Astrocyte of the cerebellum (primary cell): ENCODE measurements around the gene BMAL1.

Experiments used
- DNase-seq: peaks from one replicate; pipeline ENCODE4 v3.0.0-alpha.2; 2011; ENCODE audit warnings: low read depth
- H3K4me3 ChIP-seq: 2 replicates; pipeline ENCODE4 v1.5.1; 2011; ENCODE audit warnings: mild to moderate bottlenecking, low read depth, low read length, moderate library complexity
- CTCF ChIP-seq: IDR thresholded peaks from 2 replicates; pipeline ENCODE4 v1.5.1; 2012; ENCODE audit warnings: low read length, low read depth, moderate library complexity, mild to moderate bottlenecking; ENCODE audit errors: missing control alignments
- in situ Hi-C: cut with HindIII; loops from 2 replicates; pipeline ENCODE4 v1.10.0; 2017; ENCODE audit warnings: low sequenced_read_pairs

The BMAL1 gene

GRCh38 chr11:13335319-13335718, 57.7 kb downstream of the BMAL1 start:
- in situ Hi-C loops = no loop called here
- TF ChIP-seq CTCF = peak; percentile 87
- no peak for DNase-seq
- no peak overlapping the region for H3K4me3 ChIP-seq

GRCh38 chr11:13336246-13336878, 58.8 kb downstream of the BMAL1 start:
- no peak for TF ChIP-seq CTCF
- no peak overlapping the region for H3K4me3 ChIP-seq
- DNase-seq = no peak
- in situ Hi-C loops = no loop called here

- no peak for TF ChIP-seq CTCF
- DNase-seq = no peak
- in situ Hi-C loops = no loop called here
- peak overlapping the region; percentile 14 for H3K4me3 ChIP-seq
These were observed 60.4 kb downstream of the BMAL1 start for GRCh38 chr11:13338019-13338426.

GRCh38 chr11:13338427-13339069, 61.0 kb downstream of the BMAL1 start:
- TF ChIP-seq CTCF = no peak
- DNase-seq = no peak
- in situ Hi-C loops = no loop called here
- peak overlapping the region; percentile 14 for H3K4me3 ChIP-seq

GRCh38 chr11:13339195-13340153, 61.9 kb downstream of the BMAL1 start:
- peak; percentile 48 for DNase-seq
- H3K4me3 ChIP-seq = no peak overlapping the region
- in situ Hi-C loops = no loop called here
- TF ChIP-seq CTCF = no peak

- in situ Hi-C loops = no loop called here
- DNase-seq = no peak
- no peak for TF ChIP-seq CTCF
- H3K4me3 ChIP-seq = no peak overlapping the region
These were observed 63.4 kb downstream of the BMAL1 start for GRCh38 chr11:13341026-13341425.
